ENCODE results near the gene RUNX3.

Gene RUNX3

GRCh38 chr1:24933468-24933867 is 3.4 kb upstream of the RUNX3 start:
- H3K27me3 ChIP-seq (ENCODE audit: insufficient read depth, low read depth, severe bottlenecking), result peaks cover 9% of the 10 kb centered on the region
- no peaks in the 10 kb centered on the region for H3K36me3 ChIP-seq
- no peaks in the 10 kb centered on the region for H3K9me3 ChIP-seq (ENCODE audit: severe bottlenecking)
- H3K27ac ChIP-seq, result no peak overlapping the region
- DNase-seq, result no peak
- TF ChIP-seq, protein P1, sequence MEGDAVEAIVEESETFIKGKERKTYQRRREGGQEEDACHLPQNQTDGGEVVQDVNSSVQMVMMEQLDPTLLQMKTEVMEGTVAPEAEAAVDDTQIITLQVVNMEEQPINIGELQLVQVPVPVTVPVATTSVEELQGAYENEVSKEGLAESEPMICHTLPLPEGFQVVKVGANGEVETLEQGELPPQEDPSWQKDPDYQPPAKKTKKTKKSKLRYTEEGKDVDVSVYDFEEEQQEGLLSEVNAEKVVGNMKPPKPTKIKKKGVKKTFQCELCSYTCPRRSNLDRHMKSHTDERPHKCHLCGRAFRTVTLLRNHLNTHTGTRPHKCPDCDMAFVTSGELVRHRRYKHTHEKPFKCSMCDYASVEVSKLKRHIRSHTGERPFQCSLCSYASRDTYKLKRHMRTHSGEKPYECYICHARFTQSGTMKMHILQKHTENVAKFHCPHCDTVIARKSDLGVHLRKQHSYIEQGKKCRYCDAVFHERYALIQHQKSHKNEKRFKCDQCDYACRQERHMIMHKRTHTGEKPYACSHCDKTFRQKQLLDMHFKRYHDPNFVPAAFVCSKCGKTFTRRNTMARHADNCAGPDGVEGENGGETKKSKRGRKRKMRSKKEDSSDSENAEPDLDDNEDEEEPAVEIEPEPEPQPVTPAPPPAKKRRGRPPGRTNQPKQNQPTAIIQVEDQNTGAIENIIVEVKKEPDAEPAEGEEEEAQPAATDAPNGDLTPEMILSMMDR (IDR thresholded peaks at IDR 0.05; ENCODE audit: low read depth, low read length), result no peak
- H3K4me3 ChIP-seq (ENCODE audit: low read depth, low read length), result no peak overlapping the region

DNA sequence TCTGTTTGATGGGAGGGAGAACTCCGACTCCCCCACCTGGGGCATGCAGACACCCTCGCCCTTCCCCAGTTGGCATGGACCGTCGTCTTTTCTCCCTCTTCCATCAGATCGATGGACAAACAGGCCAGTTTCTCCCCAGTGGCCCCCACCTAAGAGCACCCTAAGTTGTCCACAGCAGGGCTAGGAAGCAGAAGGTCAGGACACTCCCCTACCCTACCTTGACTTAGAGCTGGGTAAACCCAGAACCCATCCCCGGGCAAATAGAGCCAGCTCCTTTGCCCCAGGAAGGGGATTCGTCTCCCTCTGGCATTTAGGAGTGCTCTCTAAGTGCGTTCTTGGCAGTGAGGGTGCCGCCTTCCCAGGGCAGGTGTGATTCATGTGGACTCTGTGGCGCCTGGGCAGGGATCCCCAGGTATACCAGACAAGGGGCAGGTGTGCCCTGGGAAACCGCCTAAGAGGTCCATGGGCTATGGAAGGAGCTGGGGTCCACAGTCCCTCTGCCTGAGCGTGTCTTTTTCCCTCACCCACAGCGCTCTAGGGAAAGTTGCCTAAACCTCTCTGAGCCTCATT is 2.7 kb upstream of the RUNX3 start:
- Histone ChIP-seq H3K27me3 (ENCODE audit: insufficient read depth, low read depth, severe bottlenecking) (peaks cover 11% of the 10 kb centered on the region), H3K27ac (no peak overlapping the region), H3K9me3 (ENCODE audit: severe bottlenecking) (no peaks in the 10 kb centered on the region), H3K4me3 (ENCODE audit: low read depth, low read length) (no peak overlapping the region), H3K36me3 (no peaks in the 10 kb centered on the region)
- TF ChIP-seq, protein P1 (IDR thresholded peaks at IDR 0.05; ENCODE audit: low read depth, low read length), result no peak
- DNase-seq, result no peak

DNA sequence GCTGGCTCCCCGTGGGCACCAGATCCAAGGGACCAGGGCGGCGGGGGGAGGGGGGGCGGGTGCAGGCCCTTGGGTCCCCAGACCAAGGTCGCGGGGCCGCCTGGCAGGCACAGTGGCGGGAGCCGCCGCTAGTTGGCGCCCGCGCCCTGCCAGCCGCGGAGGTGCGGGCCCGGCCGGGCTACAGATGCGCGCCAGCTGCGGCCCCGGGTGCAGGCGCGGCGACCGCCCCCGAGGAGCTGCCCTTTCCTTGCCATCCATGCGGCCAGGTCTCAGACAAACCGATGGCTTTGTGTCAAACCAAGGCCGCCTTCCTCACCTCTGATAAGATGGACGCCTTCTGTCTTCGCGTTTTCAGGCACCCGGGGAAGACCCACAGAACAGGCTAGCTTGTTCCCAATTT is 2.2 kb upstream of the RUNX3 start:
- TF ChIP-seq, protein P1 (IDR thresholded peaks at IDR 0.05; ENCODE audit: low read depth, low read length), result peak; percentile 78
- Histone ChIP-seq H3K9me3 (ENCODE audit: severe bottlenecking) (no peaks in the 10 kb centered on the region), H3K27me3 (ENCODE audit: insufficient read depth, low read depth, severe bottlenecking) (peaks cover 11% of the 10 kb centered on the region), H3K36me3 (no peaks in the 10 kb centered on the region), H3K4me3 (ENCODE audit: low read depth, low read length) (no peak overlapping the region), H3K27ac (no peak overlapping the region)
- peak; percentile 43 for DNase-seq

DNA sequence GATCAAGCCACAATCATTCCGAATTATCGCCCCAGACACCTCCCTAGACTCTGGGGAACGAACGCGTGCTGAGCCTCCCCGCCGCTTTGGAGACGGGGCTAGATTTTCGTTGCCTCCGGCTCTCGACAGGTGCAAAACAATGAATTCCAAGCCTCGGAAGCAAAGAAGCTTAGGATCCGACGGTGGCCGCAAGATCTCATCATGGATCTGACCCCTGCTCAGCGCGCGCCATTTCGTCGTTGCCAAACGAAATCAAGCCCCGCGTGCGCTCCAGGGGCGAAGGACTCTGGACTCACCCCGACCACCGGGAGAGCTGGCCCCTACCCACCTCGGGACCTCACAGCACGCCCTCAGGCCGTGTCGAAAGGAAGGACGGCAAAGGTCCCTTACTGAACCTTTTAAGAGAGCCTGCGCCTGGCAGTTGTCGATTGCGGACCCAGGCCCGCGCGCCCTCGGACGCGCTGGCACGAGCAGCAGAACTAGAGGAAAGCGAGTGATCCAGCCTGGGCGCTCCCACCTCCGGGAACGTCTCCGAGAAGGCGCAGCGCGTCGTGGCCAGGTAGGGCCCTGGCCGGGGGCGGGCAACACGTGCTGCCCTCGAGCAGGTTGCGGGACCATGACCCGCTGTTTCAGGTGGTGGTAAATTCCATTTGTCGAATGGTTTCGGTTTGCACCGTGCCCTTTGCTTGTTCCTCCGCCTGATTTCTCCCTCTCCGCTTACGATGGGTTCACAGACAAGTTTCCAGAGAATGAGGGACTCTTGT is 1.6 kb upstream of the RUNX3 start:
- Histone ChIP-seq H3K27me3 (ENCODE audit: insufficient read depth, low read depth, severe bottlenecking) (peaks cover 11% of the 10 kb centered on the region), H3K4me3 (ENCODE audit: low read depth, low read length) (no peak overlapping the region), H3K27ac (no peak overlapping the region), H3K36me3 (no peaks in the 10 kb centered on the region), H3K9me3 (ENCODE audit: severe bottlenecking) (no peaks in the 10 kb centered on the region)
- no peak for DNase-seq
- TF ChIP-seq, protein P1 (IDR thresholded peaks at IDR 0.05; ENCODE audit: low read depth, low read length), result no peak

DNA sequence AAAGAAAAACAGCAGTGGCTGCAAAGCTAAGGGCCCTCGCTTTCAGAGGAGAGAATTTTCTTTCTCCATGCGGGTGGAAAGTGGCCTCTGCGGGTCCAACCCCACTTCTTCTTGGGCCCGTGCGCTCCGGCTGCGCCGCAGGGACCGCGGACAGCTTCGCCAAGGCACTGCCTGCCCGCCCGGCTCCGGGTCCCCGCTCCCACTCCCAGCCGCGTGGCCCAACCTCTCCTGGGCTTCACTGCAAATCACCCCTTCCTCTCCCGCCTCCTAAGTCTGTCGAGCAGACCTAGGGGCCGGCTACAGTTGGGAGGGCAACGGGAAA is 1.0 kb upstream of the RUNX3 start:
- Histone ChIP-seq H3K36me3 (no peaks in the 10 kb centered on the region), H3K9me3 (ENCODE audit: severe bottlenecking) (no peaks in the 10 kb centered on the region), H3K27me3 (ENCODE audit: insufficient read depth, low read depth, severe bottlenecking) (peaks cover 11% of the 10 kb centered on the region), H3K4me3 (ENCODE audit: low read depth, low read length) (no peak overlapping the region), H3K27ac (no peak overlapping the region)
- DNase-seq, result no peak
- TF ChIP-seq, protein P1 (IDR thresholded peaks at IDR 0.05; ENCODE audit: low read depth, low read length), result no peak

All from WERI-Rb-1 (cell line).